IMR-90 (cell line): Measurements from ENCODE around the gene EFCAB9. TPM values are rescaled to one million over a fixed set of nuclear protein-coding genes. Genes with fewer than 3 reads are reported as not detected.

Experiments
- ATAC-seq: fragments of 200-7000 bp; cut with Tn5 transposase; 2 replicates; pipeline ENCODE4 v1.9.1; 2020; ENCODE audit warnings: low read depth, mild to moderate bottlenecking, moderate library complexity
- BruUV-seq: library from RNA; stranded (reverse); fragments of 400-500 nt; replicated peaks from 2 replicates; lab custom pipeline; 2021; lab: Mats Ljungman, UMichigan
- CTCF ChIA-PET: fragments of 300-600 bp; formaldehyde crosslinking; extraction: SDS; loops from one replicate; lab custom pipeline; 2021; ENCODE audit warnings: antibody characterized with exemption; lab: Yijun Ruan, JAX
- POLR2A ChIA-PET: fragments of 300-600 bp; sonication (Branson Sonifier 250); formaldehyde crosslinking; loops from one replicate; lab custom pipeline; 2022; ENCODE audit warnings: antibody characterized with exemption; ENCODE audit not compliant: unreplicated experiment; lab: Charles Lee
- DNase-seq: peaks from one replicate; pipeline ENCODE4 v3.0.0; 2013
- H2AFZ ChIP-seq: replicated peaks from 2 replicates; pipeline ENCODE3; 2013; ENCODE audit warnings: low read length, mild to moderate bottlenecking; ENCODE audit not compliant: poor library complexity
- H2AK5ac ChIP-seq: 2 replicates; pipeline ENCODE4 v1.6.1; 2013; ENCODE audit warnings: low read depth, low read length, inconsistent platforms
- H2AK9ac ChIP-seq: replicated peaks from 2 replicates; pipeline ENCODE3; 2013; ENCODE audit warnings: mild to moderate bottlenecking, low read depth, low read length, moderate library complexity; ENCODE audit not compliant: poor library complexity
- H2BK120ac ChIP-seq: 2 replicates; pipeline ENCODE4 v1.6.1; 2013; ENCODE audit warnings: low read depth, low read length, inconsistent platforms
- H2BK15ac ChIP-seq: 3 replicates; pipeline ENCODE4 v1.6.1; 2013; ENCODE audit warnings: low read depth, low read length, inconsistent platforms
- H2BK20ac ChIP-seq: 2 replicates; pipeline ENCODE4 v1.6.1; 2013; ENCODE audit warnings: low read depth, mild to moderate bottlenecking, inconsistent platforms, low read length, moderate library complexity
- H2BK5ac ChIP-seq: 2 replicates; pipeline ENCODE4 v1.6.1; 2013; ENCODE audit warnings: mild to moderate bottlenecking, low read depth, low read length, inconsistent platforms; ENCODE audit not compliant: poor library complexity, severe bottlenecking
- H3K14ac ChIP-seq: replicated peaks from 2 replicates; pipeline ENCODE4 v1.6.1; 2013; ENCODE audit warnings: low read depth, low read length, inconsistent platforms
- H3K18ac ChIP-seq: 2 replicates; pipeline ENCODE4 v1.6.1; 2013; ENCODE audit warnings: low read depth, low read length, control low read depth
- H3K23ac ChIP-seq: 2 replicates; pipeline ENCODE4 v1.6.1; 2013; ENCODE audit warnings: low read depth, low read length, inconsistent platforms
- H3K27ac ChIP-seq: 2 replicates; pipeline ENCODE4 v1.5.1; 2013; ENCODE audit warnings: mild to moderate bottlenecking, control low read depth, low read length; ENCODE audit not compliant: insufficient read depth
- H3K27me3 ChIP-seq: 2 replicates; pipeline ENCODE4 v1.6.1; 2013; ENCODE audit warnings: low read length; ENCODE audit not compliant: control insufficient read depth, insufficient read depth
- H3K36me3 ChIP-seq: 2 replicates; pipeline ENCODE4 v1.6.1; 2013; ENCODE audit warnings: low read length, mixed read lengths; ENCODE audit not compliant: control insufficient read depth, insufficient read depth
- H3K4ac ChIP-seq: 2 replicates; pipeline ENCODE4 v1.6.1; 2013; ENCODE audit warnings: low read depth, low read length, inconsistent platforms
- H3K4me1 ChIP-seq: 2 replicates; pipeline ENCODE4 v1.6.1; 2013; ENCODE audit warnings: low read length, mixed read lengths; ENCODE audit not compliant: control insufficient read depth, insufficient read depth
- H3K4me2 ChIP-seq: 2 replicates; pipeline ENCODE4 v1.6.1; 2013; ENCODE audit warnings: low read depth, mild to moderate bottlenecking, control low read depth, low read length, moderate library complexity
- H3K4me3 ChIP-seq: 2 replicates; pipeline ENCODE4 v1.5.1; 2013; ENCODE audit warnings: low read depth, mild to moderate bottlenecking, control low read depth, low read length, moderate library complexity; ENCODE audit not compliant: insufficient read depth
- H3K56ac ChIP-seq: 2 replicates; pipeline ENCODE4 v1.6.1; 2013; ENCODE audit warnings: low read length, inconsistent platforms; ENCODE audit not compliant: insufficient read depth; ENCODE audit errors: extremely low read depth
- H3K79me1 ChIP-seq, 2 experiments: 2 replicates each; pipeline ENCODE4 v1.6.1; 2013; ENCODE audit warnings: low read length in 2 of 2, inconsistent platforms in 1 of 2, low read depth in 1 of 2
- H3K9ac ChIP-seq: 2 replicates; pipeline ENCODE4 v1.6.1; 2013; ENCODE audit warnings: low read depth, low read length, control low read depth
- H3K9me1 ChIP-seq: 2 replicates; pipeline ENCODE4 v1.6.1; 2013; ENCODE audit warnings: low read length, inconsistent platforms; ENCODE audit not compliant: insufficient read depth
- H3K9me3 ChIP-seq: 2 replicates; pipeline ENCODE4 v1.6.1; 2013; ENCODE audit warnings: low read length; ENCODE audit not compliant: control insufficient read depth, insufficient read depth
- H4K20me1 ChIP-seq: 2 replicates; pipeline ENCODE4 v1.6.1; 2013; ENCODE audit warnings: low read length, inconsistent platforms; ENCODE audit not compliant: insufficient read depth
- H4K5ac ChIP-seq: 2 replicates; pipeline ENCODE4 v1.6.1; 2013; ENCODE audit warnings: mild to moderate bottlenecking, low read depth, low read length, control low read depth
- H4K8ac ChIP-seq, 2 experiments: 2 replicates each; pipeline ENCODE4 v1.6.1; 2013; ENCODE audit warnings: low read depth in 2 of 2, low read length in 2 of 2, control low read depth in 1 of 2, inconsistent platforms in 1 of 2
- H4K91ac ChIP-seq: 2 replicates; pipeline ENCODE4 v1.6.1; 2013; ENCODE audit warnings: low read depth, low read length, inconsistent platforms; ENCODE audit not compliant: insufficient read depth
- FOS ChIP-seq: fragments of 150-350 bp; IDR thresholded peaks from 2 replicates; pipeline ENCODE4 v1.6.1; 2016; ENCODE audit warnings: low read depth, low read length
- RAD21 ChIP-seq: IDR thresholded peaks from 2 replicates; pipeline ENCODE4 v1.6.1; 2012; ENCODE audit warnings: low read length, improper control_type of control experiment
- WGBS, 2 experiments: methylation state at CpG; one replicate each; pipeline versions ENCODE4 v1.1.5 to v1.1.7; 2013; ENCODE audit warnings: missing lambda C conversion rate in 2 of 2; ENCODE audit not compliant: insufficient read length in 1 of 2; ENCODE audit errors: extremely low coverage in 2 of 2; 5-methylcytosine and 5-hydroxymethylcytosine counted together
- dilution Hi-C: fragments of 300-500 bp; cut with HindIII; formaldehyde crosslinking; loops from one replicate; pipeline ENCODE4 v1.14.3; 2018; ENCODE audit warnings: low sequenced_read_pairs; ENCODE audit not compliant: unreplicated experiment
- in situ Hi-C: fragments of 300-500 bp; cut with MboI; formaldehyde crosslinking; loops from 3 replicates; pipeline ENCODE4 v1.14.3; 2019; ENCODE audit warnings: low sequenced_read_pairs, inconsistent platforms, mixed read lengths
- intact Hi-C: fragments of 100-400 bp; cut with micrococcal nuclease; formaldehyde crosslinking; loops from 2 replicates; pipeline ENCODE4 v1.10.0; 2022
- polyA plus RNA-seq, 3 experiments: library from polyadenylated mRNA; depleted of rRNA; stranded (reverse); fragments of >200 nt; gene quantifications; 2 replicates each; pipeline ENCODE4 v1.2.3, GENCODE V29; 2012; ENCODE audit warnings: low replicate concordance in 1 of 3
- total RNA-seq: library from RNA; depleted of rRNA; stranded (reverse); fragments of >200 nt; gene quantifications from 2 replicates; pipeline ENCODE4 v1.2.3, GENCODE V29; 2012

EFCAB9 gene
- total and polyA plus RNA-seq, 2 of the 4 experiments (the other 2 are of a cell fraction), result not detected

DNA sequence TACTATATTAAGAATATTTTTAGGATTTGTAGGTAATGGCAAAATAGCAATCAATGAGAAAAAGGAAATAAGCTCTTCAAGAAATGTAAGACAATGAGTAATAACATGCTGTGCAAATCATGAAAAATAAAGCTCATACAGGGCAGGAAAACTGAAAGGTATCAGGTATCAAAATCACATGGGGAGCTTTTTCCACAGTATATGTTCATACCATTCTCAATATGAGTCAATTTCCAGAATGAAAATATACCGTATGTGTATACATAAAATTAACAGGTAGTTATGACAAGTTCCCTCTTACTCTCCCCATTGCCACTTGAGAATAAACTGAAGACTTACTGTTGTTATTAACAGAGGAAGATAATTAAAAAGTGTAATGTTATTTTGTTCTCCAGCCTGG lies 35.9 kb downstream of the EFCAB9 start:
- no peak overlapping the region for H2BK15ac ChIP-seq
- H3K56ac ChIP-seq, result no peak overlapping the region
- no peak overlapping the region for H2AK9ac ChIP-seq
- no peak for DNase-seq
- no peak overlapping the region for H3K27ac ChIP-seq
- H3K14ac ChIP-seq, result no peak overlapping the region
- H3K4me1 ChIP-seq, result no peaks in the 10 kb centered on the region
- ChIA-PET POLR2A (no interaction called here), CTCF (interaction anchor here (0.6 to 1.0 kb wide), 2 partner anchors 53 to 94 kb away, joined by 3 read pairs; no protein-coding TSS in a partner anchor)
- dilution Hi-C loops, result no loop called here
- BruUV-seq, result no TSS peak
- no peak overlapping the region for H3K9ac ChIP-seq
- H2BK120ac ChIP-seq, result no peak overlapping the region
- H4K5ac ChIP-seq, result no peak overlapping the region
- H3K79me1 ChIP-seq, result peaks cover 21 to 30% of the 10 kb centered on the region in 2 experiments
- no peak overlapping the region for H2AK5ac ChIP-seq
- no peak overlapping the region for H3K4ac ChIP-seq
- TF ChIP-seq FOS (no peak), RAD21 (no peak)
- H4K8ac ChIP-seq, result no peak overlapping the region
- no peak overlapping the region for H3K23ac ChIP-seq
- H3K9me3 ChIP-seq, result no peaks in the 10 kb centered on the region
- peaks cover 12% of the 10 kb centered on the region for H3K36me3 ChIP-seq
- no peak overlapping the region for H2BK5ac ChIP-seq
- H3K4me3 ChIP-seq, result no peak overlapping the region
- WGBS, 2 experiments, result no CpG with 5 or more reads among the region's 1 CpG
- H4K91ac ChIP-seq, result no peak overlapping the region
- intact Hi-C loops, result no loop called here
- peaks cover 3% of the 10 kb centered on the region; the same call in 1 of the 2 replicates for H4K20me1 ChIP-seq
- H2AFZ ChIP-seq, result no peak overlapping the region
- H3K4me2 ChIP-seq, result no peak overlapping the region
- no peaks in the 10 kb centered on the region for H3K27me3 ChIP-seq
- in situ Hi-C loops, result no loop called here
- no peaks in the 10 kb centered on the region for H3K9me1 ChIP-seq
- ATAC-seq, result no peak
- no peak overlapping the region for H3K18ac ChIP-seq
- H2BK20ac ChIP-seq, result no peak overlapping the region
